ENCODE results near the gene KRI1. TPM values are rescaled to one million over a fixed set of nuclear protein-coding genes. Genes with fewer than 3 reads are reported as not detected.
A peak's percentile ranks its signal among the peaks of the same experiment; 100 is the strongest.
"Not testable (repeated sequence)": the region's sequence is repeated elsewhere in the genome, so short reads cannot be mapped to it uniquely, and the experiment has no call there.

Gene KRI1
- total RNA-seq, 1 experiment from 2014 or later, result 38.3 TPM

DNA sequence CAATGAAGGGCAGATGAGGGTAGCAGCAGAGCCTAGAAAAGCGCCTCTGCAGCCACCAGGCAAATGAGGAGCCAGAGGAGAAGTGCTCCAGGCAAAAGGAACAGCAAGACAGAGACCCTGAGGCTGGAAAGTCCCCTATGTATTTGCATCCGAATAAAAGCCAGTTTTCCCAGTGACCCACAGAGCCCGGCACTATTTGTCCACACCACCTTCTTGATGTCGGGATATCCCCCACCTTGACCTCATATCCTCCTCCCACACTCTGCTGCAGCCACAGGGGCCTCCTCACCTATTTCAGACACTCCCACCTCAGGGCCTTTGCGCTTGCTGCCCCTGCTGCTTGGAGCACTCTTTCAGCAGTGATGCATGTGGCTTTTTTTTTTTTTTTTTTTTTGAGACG is 15.5 kb downstream of the KRI1 start:
- DNase-seq (ENCODE audit: low spot score), result no peak

GRCh38 chr19:10549733-10550132 is 16.1 kb downstream of the KRI1 start:
- no peak for DNase-seq (ENCODE audit: low spot score)

DNA sequence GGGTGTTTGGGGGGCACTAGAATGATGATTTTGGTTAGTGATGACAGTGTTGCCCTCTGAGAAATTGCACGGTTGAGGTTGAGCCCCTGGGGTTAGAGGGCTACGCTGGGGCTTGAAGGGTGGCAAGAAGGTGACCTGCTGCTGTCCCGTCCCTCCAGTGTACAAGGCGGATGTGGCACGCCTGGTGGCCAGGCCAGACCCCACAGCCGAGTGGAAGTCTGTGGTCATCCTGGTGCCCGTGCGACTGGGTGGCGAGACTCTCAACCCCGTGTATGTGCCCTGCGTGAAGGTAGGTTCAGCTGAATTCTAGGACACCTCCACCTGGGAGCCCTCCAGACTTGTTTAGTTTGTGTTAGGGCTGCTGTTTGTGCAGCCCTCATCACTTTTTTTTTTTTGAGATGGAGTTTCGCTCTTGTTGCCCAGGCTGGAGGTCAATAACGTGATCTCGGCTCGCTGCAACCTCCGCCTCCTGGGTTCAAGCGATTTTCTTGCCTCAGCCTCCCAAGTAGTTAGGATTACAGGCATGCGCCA is 17.0 kb downstream of the KRI1 start:
- no peak for DNase-seq (ENCODE audit: low spot score)

DNA sequence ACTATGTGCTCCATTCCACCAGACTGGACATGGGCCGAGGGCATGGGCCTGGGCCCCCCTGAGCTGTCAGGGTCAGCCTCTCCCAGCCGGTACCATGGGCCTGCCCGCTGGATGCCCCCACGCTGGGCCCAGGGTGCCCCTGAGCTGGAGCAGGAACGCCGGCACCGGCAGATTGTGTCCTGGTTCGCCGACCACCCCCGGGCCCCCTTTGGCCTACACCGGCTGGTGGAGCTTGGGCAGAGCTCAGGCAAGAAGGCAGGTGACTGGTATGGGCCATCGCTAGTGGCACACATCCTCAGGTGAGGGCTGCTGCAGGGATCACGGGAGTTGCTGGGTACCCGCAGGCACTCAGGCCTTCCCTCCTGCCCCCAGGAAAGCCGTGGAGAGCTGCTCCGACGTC is 19.0 kb downstream of the KRI1 start:
- DNase-seq (ENCODE audit: low spot score), result no peak

DNA sequence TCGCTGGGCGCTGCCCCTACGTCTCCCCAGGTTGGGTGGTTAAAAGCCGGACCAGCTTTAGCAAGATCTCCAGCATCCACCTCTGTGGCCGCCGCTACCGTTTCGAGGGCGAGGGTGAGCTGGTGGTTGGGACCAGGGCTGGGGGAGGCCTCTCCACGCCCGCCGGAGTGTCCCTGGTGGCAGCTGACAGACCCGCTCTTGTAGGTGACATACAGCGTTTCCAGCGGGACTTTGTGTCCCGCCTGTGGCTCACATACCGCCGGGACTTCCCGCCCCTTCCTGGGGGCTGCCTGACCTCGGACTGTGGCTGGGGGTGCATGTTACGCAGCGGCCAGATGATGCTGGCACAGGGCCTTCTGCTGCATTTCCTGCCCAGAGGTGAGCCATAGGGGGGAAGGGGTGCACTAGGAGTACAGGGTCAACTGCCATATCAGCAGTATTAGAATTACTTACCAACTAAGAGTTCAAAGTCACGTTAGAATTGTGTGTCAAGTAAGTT is 21.0 kb downstream of the KRI1 start:
- DNase-seq (ENCODE audit: low spot score), result no peak

GRCh38 chr19:10544242-10544752 is 21.5 kb downstream of the KRI1 start:
- DNase-seq (ENCODE audit: low spot score), result no peak

GRCh38 chr19:10543420-10544241 is 22.2 kb downstream of the KRI1 start, which contains the start of gene ATG4D:
ATG4D (plus strand) TSS chr19:10543904; CDS start chr19:10544091, 187 bp downstream.
- peak; percentile 81 for DNase-seq (ENCODE audit: low spot score)

GRCh38 chr19:10543059-10543419 is 22.8 kb downstream of the KRI1 start:
- DNase-seq (ENCODE audit: low spot score), result no peak

DNA sequence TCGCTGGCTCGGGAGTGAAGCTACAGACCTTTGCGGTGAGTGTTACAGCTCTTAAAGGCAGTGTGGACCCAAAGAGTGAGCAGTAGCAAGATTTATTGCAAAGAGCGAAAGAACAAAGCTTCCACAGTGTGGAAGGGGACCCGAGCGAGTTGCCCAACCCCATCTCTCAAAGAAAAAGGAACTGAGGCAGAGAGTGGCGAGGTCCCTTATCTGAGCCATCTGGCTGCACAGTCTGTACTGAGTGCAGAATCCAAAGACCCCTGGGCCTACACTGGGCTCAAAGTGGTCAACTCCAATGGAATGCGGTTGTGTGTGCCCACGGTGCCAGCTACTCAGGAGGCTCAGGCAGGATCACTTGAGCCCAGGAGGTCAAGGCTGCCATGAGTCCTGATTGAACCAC is 26.8 kb downstream of the KRI1 start:
- not testable (repeated sequence) for DNase-seq (ENCODE audit: low spot score)

- no peak for DNase-seq (ENCODE audit: low spot score)
Measured at GRCh38 chr19:10538204-10538983, 27.4 kb downstream of the KRI1 start.

DNA sequence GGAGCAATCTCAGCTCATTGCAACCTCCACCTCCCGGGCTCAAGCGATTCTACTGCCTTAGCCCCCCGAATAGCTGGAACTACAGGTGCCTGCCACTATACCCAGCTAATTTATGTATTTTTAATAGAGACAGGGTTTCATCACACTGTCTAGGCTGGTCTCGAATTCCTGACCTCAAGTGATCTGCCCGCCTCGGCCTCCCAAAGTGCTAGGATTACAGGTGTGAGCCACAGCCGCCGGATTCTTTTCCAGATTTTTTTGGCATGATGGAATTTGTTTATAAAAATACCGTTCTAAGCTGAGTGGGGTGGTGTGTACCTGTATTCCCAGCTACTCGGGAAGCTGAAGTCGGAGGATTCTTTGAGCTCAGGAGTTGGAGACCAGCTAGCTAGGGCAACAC is 28.1 kb downstream of the KRI1 start:
- DNase-seq (ENCODE audit: low spot score), result no peak

DNA sequence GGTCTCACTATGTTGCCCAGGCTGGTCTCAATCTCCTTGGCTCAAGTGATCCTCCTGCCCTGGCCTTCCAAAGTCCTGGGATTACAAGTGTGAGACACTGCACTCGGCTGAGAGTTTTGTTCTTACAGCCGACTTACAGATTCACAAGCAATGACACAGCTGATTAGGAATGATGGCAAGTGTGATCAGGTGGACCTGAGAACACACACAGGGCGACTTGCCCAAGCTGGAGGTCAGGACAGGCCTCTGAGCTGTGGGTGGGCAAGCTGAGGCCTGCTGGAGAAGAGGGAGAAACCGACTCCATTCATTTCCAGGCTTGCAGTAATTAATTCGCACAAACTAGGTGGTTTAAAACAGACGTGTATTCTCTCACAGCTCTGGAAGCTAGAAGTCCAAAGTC is 30.2 kb downstream of the KRI1 start:
- DNase-seq (ENCODE audit: low spot score), result no peak

DNA sequence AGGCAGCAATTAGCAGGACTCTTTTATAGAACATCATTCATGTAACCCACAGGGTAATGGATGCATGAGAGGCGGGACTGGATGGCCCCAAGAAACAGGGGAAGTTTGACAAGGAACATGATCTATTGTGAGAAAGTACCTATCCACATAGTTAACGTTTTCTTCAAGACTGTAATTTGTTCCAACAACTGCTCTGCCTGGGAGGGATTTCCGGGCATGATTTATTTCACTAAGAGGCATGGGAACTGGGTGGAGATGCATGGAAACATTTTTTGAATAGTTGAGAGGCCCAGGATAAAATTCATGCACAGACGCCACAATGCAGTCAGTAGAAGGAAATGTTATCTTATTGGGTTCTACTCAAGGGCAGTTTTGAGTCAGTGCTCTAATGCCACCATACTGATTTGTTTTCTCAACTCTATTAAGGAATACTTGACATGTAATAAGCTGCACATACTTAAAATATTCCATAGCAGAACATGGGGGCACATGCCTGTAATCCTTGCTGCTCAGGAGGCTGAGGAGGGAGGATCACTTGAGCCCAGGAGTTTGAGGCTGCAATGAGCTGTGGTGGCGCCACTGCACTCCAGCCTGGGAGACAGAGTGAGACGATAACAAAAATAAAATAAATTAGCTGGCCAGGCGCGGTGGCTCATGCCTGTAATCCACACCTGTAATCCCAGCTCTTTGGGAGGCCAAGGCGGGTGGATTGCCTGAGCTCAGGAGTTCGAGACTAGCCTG is 32.0 kb downstream of the KRI1 start:
- DNase-seq (ENCODE audit: low spot score), result no peak

GRCh38 chr19:10532457-10532856 is 33.4 kb downstream of the KRI1 start:
- DNase-seq (ENCODE audit: low spot score), result no peak

DNA sequence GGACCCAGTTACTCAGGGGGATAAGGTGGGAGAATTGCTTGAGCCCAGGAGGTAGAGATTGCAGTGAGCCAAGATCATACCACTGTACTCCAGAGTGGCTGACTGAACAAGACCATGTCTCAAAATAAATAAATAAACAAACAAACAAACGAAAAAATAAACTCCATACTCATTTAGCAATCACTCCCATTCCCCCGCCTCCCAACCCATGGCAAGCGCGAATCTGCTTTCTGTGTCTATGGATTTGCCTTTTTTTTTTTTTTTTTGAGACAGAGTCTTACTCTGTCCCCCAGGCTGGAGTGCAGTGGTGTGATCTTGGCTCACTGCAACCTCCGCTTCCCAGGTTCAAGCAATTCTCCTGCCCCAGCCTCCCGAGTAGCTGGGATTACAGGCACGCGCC is 38.9 kb downstream of the KRI1 start:
- DNase-seq (ENCODE audit: low spot score), result not testable (repeated sequence)

DNA sequence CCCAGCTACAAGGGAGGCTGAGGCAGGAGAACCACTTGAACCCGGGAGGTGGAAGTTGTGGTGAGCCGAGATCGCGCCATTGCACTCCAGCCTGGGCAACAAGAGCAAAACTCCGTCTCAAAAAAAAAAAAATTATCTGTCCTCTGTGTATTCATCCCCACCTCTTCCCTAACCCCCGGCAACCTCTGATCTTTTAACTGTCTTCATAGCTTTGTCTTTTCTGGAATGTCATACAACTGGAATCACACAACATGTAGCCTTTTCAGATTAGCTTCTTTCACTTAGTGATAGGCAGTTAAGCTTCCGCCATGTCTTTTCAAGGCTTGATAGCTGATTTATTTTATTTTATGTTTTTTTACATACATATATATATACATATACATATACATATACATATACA is 40.2 kb downstream of the KRI1 start:
- no peak for DNase-seq (ENCODE audit: low spot score)

DNA sequence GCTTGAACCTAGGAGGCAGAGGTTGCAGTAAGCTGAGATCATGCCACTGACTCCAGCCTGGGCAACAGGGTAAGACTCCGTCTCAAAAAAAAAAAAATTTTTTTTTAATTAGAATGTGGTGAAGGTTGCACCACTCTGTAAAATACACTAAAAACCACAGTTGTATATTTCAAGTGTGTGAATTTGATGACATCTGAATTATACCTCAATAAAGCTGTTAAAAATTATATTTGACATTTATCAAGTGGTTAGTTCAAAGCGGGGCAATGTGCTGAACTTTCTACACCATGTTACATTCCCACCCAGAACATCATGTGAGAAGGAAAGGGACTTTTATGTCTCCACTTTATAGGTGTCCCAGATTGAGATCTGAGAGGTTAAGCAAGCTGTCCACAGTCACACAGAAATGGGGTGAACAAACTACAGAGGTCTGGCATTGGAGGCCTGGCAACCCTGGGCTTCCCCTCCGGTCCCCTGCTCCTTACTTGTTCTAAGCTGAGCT is 42.6 kb downstream of the KRI1 start:
- no peak for DNase-seq (ENCODE audit: low spot score)

- no peak for DNase-seq (ENCODE audit: low spot score)
Measured at GRCh38 chr19:10521461-10522171, 44.2 kb downstream of the KRI1 start.

GRCh38 chr19:10520652-10521318 is 45.0 kb downstream of the KRI1 start:
- peak; percentile 34 for DNase-seq (ENCODE audit: low spot score)

- DNase-seq (ENCODE audit: low spot score), result no peak
Measured at GRCh38 chr19:10519421-10519820, 46.4 kb downstream of the KRI1 start.
